Gastroesophageal sphincter (tissue), 3 donors: ENCODE results near the gene GPANK1.

Experiments used
- EP300 ChIP-seq: sonication (generic); formaldehyde crosslinking; IDR thresholded peaks from one replicate; pipeline ENCODE4 v1.6.1; 2017; ENCODE audit warnings: antibody characterized with exemption, mild to moderate bottlenecking
- POLR2A ChIP-seq, 2 donors: fragments of 450-650 bp; IDR thresholded peaks; one replicate each; pipeline ENCODE4 v1.6.1; 2017; ENCODE audit warnings: antibody characterized with exemption in 2 of 2, mild to moderate bottlenecking in 2 of 2, moderate library complexity in 1 of 2
- POLR2AphosphoS5 ChIP-seq: sonication (generic); formaldehyde crosslinking; IDR thresholded peaks from one replicate; pipeline ENCODE4 v1.6.1; 2017; ENCODE audit warnings: antibody characterized with exemption
- TF ChIP-seq, protein P1 (sequence below), 4 experiments: fragments of 200-600 bp in 2 of 4; fragments of 450-650 bp in 2 of 4; sonication (generic) in 1 of 4; IDR thresholded peaks; one replicate each; pipeline ENCODE4 v1.5.1; 2017 to 2019; ENCODE audit warnings: antibody characterized with exemption in 4 of 4, mild to moderate bottlenecking in 2 of 4, moderate library complexity in 2 of 4

DNA sequence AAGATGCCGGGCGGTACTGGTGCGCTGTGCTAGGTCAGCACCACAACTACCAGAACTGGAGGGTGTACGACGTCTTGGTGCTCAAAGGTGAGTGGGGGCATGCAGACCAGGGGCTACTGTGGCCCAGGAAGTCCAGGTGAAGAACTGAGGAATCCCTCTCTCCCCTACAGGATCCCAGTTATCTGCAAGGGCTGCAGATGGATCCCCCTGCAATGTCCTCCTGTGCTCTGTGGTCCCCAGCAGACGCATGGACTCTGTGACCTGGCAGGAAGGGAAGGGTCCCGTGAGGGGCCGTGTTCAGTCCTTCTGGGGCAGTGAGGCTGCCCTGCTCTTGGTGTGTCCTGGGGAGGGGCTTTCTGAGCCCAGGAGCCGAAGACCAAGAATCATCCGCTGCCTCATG is 42.9 kb upstream of the GPANK1 start:
- TF ChIP-seq, protein P1, sequence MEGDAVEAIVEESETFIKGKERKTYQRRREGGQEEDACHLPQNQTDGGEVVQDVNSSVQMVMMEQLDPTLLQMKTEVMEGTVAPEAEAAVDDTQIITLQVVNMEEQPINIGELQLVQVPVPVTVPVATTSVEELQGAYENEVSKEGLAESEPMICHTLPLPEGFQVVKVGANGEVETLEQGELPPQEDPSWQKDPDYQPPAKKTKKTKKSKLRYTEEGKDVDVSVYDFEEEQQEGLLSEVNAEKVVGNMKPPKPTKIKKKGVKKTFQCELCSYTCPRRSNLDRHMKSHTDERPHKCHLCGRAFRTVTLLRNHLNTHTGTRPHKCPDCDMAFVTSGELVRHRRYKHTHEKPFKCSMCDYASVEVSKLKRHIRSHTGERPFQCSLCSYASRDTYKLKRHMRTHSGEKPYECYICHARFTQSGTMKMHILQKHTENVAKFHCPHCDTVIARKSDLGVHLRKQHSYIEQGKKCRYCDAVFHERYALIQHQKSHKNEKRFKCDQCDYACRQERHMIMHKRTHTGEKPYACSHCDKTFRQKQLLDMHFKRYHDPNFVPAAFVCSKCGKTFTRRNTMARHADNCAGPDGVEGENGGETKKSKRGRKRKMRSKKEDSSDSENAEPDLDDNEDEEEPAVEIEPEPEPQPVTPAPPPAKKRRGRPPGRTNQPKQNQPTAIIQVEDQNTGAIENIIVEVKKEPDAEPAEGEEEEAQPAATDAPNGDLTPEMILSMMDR (IDR thresholded peaks at IDR 0.05): no peak
- TF ChIP-seq POLR2A (IDR thresholded peaks at IDR 0.05): no peak
- no peak for TF ChIP-seq POLR2AphosphoS5
- no peak for TF ChIP-seq EP300
